Panc1 (cell line): ENCODE measurements around the gene TBC1D7. TPM values are rescaled to one million over a fixed set of nuclear protein-coding genes. Genes with fewer than 3 reads are reported as not detected.

ENCODE experiments used
- ATAC-seq: fragments of 200-7000 bp; cut with Tn5 transposase; 2 replicates; pipeline ENCODE4 v1.9.1; 2020; ENCODE audit warnings: mild to moderate bottlenecking, moderate library complexity
- BruUV-seq: library from RNA; stranded (reverse); fragments of 400-500 nt; replicated peaks from 2 replicates; lab custom pipeline; 2021; lab: Mats Ljungman, UMichigan
- CTCF ChIA-PET: fragments of 300-600 bp; sonication (Branson Sonifier 250); formaldehyde crosslinking; loops from one replicate; lab custom pipeline; 2022; ENCODE audit warnings: antibody characterized with exemption; lab: Charles Lee
- POLR2A ChIA-PET: fragments of 300-600 bp; sonication (Branson Sonifier 250); formaldehyde crosslinking; loops from one replicate; lab custom pipeline; 2022; ENCODE audit warnings: antibody characterized with exemption; lab: Charles Lee
- DNase-seq: peaks from one replicate; pipeline ENCODE4 v3.0.0-alpha.2; 2010; ENCODE audit warnings: low read depth, low spot score
- H3K27ac ChIP-seq: 2 replicates; pipeline ENCODE4 v1.5.1; 2011; ENCODE audit warnings: mild to moderate bottlenecking, low read length, inconsistent platforms
- H3K27me3 ChIP-seq: fragments of 200-500 bp; sonication (Bioruptor generic); 2 replicates; pipeline ENCODE4 v1.6.0; 2014; ENCODE audit warnings: low read length, inconsistent platforms; ENCODE audit not compliant: control insufficient read depth, insufficient read depth
- H3K36me3 ChIP-seq: fragments of 200-500 bp; sonication (Bioruptor generic); 2 replicates; pipeline ENCODE4 v1.5.1; 2014; ENCODE audit warnings: inconsistent platforms, mild to moderate bottlenecking, low read length, moderate library complexity; ENCODE audit not compliant: control insufficient read depth, insufficient read depth
- H3K4me1 ChIP-seq: 2 replicates; pipeline ENCODE4 v1.5.1; 2011; ENCODE audit warnings: inconsistent platforms, mild to moderate bottlenecking, low read length, moderate library complexity; ENCODE audit not compliant: control insufficient read depth, insufficient read depth
- H3K4me3 ChIP-seq, 2 experiments: 2 replicates each; pipeline ENCODE4 v1.5.1; 2011 to 2012; ENCODE audit warnings: low read depth in 2 of 2, low read length in 2 of 2, mild to moderate bottlenecking in 2 of 2, inconsistent platforms in 1 of 2, moderate library complexity in 1 of 2
- H3K9me3 ChIP-seq: fragments of 200-500 bp; sonication (Bioruptor generic); 2 replicates; pipeline ENCODE4 v1.5.1; 2014; ENCODE audit warnings: low read depth, mild to moderate bottlenecking, inconsistent platforms, low read length, moderate library complexity; ENCODE audit not compliant: control insufficient read depth, insufficient read depth
- CTCF ChIP-seq: fragments of 450-650 bp; IDR thresholded peaks from 2 replicates; pipeline ENCODE4 v1.5.1; 2017; ENCODE audit warnings: mild to moderate bottlenecking
- POLR2AphosphoS5 ChIP-seq: IDR thresholded peaks from 2 replicates; pipeline ENCODE4 v1.6.1; 2012; ENCODE audit warnings: mild to moderate bottlenecking, low read depth, low read length, moderate library complexity
- SIN3A ChIP-seq: IDR thresholded peaks from 2 replicates; pipeline ENCODE4 v1.6.1; 2012; ENCODE audit warnings: low read depth, mild to moderate bottlenecking, low read length, moderate library complexity, borderline replicate concordance; ENCODE audit not compliant: insufficient read depth
- TCF7L2 ChIP-seq: IDR thresholded peaks from 2 replicates; pipeline ENCODE4 v1.6.1; 2011; ENCODE audit warnings: mild to moderate bottlenecking, low read depth, low read length, inconsistent platforms
- in situ Hi-C: cut with HindIII; loops from 2 replicates; pipeline ENCODE4 v1.10.0; 2016; ENCODE audit warnings: low sequenced_read_pairs, low pct_unique_long_range_greater_than_20kb
- intact Hi-C: fragments of 100-400 bp; cut with micrococcal nuclease; formaldehyde crosslinking; loops from one replicate; pipeline ENCODE4 v1.10.0; 2022; ENCODE audit not compliant: unreplicated experiment
- total RNA-seq: library from RNA; stranded (reverse); gene quantifications from one replicate; pipeline ENCODE4 v1.2.1, GENCODE V29; 2021; ENCODE audit not compliant: unreplicated experiment
- TF ChIP-seq, protein P1 (sequence below), 2 experiments: IDR thresholded peaks; 2 replicates each; pipeline ENCODE4 v1.6.1; 2011 to 2012; ENCODE audit warnings: low read depth in 2 of 2, control low read depth in 1 of 2, low read length in 1 of 2, mild to moderate bottlenecking in 1 of 2, moderate library complexity in 1 of 2; ENCODE audit not compliant: insufficient read depth in 1 of 2

The TBC1D7 gene
- total RNA-seq, 1 experiment from 2014 or later = 27.0 TPM

GRCh38 chr6:13336553-13336952, 8.2 kb upstream of the TBC1D7 start:
- H3K36me3 ChIP-seq = no peaks in the 10 kb centered on the region
- no TSS peak for BruUV-seq
- no peak overlapping the region for H3K4me3 ChIP-seq
- ChIA-PET CTCF (no interaction called here), POLR2A (no interaction called here)
- no peaks in the 10 kb centered on the region for H3K9me3 ChIP-seq
- ATAC-seq (peak; percentile 88), DNase-seq (peak; percentile 48)
- no peak overlapping the region for H3K27ac ChIP-seq
- intact Hi-C loops = loop anchor here (5.0 to 10.0 kb wide), 3 partner anchors 201 to 422 kb away; partner anchors contain the start of gene SIRT5
- in situ Hi-C loops = no loop called here
- no peaks in the 10 kb centered on the region for H3K4me1 ChIP-seq
- H3K27me3 ChIP-seq = peaks cover 7% of the 10 kb centered on the region; the same call in 1 of the 2 replicates
- TF ChIP-seq CTCF = peak; percentile 90
- no peak for TF ChIP-seq POLR2AphosphoS5

DNA sequence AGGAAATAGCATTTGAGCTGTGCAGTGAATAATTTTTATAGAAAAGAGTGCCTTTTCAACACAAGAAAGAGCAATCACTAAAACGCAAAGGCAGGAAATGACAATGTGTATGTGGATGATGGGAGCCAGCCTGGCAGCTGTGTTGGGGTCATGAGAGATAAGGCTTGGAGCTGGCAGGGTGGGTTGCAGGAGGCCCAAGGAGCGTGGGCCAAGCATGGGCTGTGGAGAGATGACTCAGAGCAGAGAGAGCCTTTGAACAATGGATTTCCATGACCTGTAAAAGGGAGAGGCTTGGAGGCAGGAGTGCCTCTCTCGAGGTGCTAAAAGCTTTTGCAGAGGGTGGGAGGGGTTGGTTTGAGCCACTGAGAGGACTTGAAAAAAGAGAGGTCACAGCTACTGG, 6.6 kb upstream of the TBC1D7 start:
- ATAC-seq = no peak
- no TSS peak for BruUV-seq
- no peak overlapping the region for H3K4me3 ChIP-seq
- ChIA-PET POLR2A (interaction anchor here (0.6 kb wide), 1 partner anchor 247 kb away, joined by 10 read pairs; no protein-coding TSS in a partner anchor), CTCF (interaction anchor here (0.6 to 1.0 kb wide), 3 partner anchors 66 to 290 kb away, joined by 3 to 5 read pairs (median 4); partner anchors contain the start of gene SIRT5)
- intact Hi-C loops (loop anchor here (5.0 to 10.0 kb wide), 3 partner anchors 202 to 420 kb away; partner anchors contain the start of gene SIRT5), in situ Hi-C loops (no loop called here)
- H3K9me3 ChIP-seq = no peaks in the 10 kb centered on the region
- no peak for DNase-seq
- no peak overlapping the region for H3K27ac ChIP-seq
- TF ChIP-seq CTCF (no peak), POLR2AphosphoS5 (no peak), TCF7L2 (no peak), SIN3A (no peak)
- TF ChIP-seq, protein P1, sequence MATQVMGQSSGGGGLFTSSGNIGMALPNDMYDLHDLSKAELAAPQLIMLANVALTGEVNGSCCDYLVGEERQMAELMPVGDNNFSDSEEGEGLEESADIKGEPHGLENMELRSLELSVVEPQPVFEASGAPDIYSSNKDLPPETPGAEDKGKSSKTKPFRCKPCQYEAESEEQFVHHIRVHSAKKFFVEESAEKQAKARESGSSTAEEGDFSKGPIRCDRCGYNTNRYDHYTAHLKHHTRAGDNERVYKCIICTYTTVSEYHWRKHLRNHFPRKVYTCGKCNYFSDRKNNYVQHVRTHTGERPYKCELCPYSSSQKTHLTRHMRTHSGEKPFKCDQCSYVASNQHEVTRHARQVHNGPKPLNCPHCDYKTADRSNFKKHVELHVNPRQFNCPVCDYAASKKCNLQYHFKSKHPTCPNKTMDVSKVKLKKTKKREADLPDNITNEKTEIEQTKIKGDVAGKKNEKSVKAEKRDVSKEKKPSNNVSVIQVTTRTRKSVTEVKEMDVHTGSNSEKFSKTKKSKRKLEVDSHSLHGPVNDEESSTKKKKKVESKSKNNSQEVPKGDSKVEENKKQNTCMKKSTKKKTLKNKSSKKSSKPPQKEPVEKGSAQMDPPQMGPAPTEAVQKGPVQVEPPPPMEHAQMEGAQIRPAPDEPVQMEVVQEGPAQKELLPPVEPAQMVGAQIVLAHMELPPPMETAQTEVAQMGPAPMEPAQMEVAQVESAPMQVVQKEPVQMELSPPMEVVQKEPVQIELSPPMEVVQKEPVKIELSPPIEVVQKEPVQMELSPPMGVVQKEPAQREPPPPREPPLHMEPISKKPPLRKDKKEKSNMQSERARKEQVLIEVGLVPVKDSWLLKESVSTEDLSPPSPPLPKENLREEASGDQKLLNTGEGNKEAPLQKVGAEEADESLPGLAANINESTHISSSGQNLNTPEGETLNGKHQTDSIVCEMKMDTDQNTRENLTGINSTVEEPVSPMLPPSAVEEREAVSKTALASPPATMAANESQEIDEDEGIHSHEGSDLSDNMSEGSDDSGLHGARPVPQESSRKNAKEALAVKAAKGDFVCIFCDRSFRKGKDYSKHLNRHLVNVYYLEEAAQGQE (IDR thresholded peaks at IDR 0.05; ENCODE audit: insufficient read depth in 1 of 2, low read depth in 2 of 2, low read length in 1 of 2) = no peak
- H3K4me1 ChIP-seq = no peaks in the 10 kb centered on the region
- H3K36me3 ChIP-seq = no peaks in the 10 kb centered on the region
- H3K27me3 ChIP-seq = peaks cover 5% of the 10 kb centered on the region; the same call in 1 of the 2 replicates
